SU-DHL-6 (cell line): ENCODE data around the gene MAML2.

Source experiments
- H2AFZ ChIP-seq: fragments of 200-600 bp; sonication (generic); 2 replicates; pipeline ENCODE4 v1.6.1; 2014; ENCODE audit warnings: low read depth, mild to moderate bottlenecking, moderate library complexity, mixed read lengths, antibody characterized with exemption, low read length; ENCODE audit not compliant: severe bottlenecking
- H3F3A ChIP-seq: fragments of 200-600 bp; shearing (Covaris generic); 2 replicates; pipeline ENCODE4 v1.6.0; 2016; ENCODE audit warnings: antibody characterized with exemption, mild to moderate bottlenecking; ENCODE audit not compliant: insufficient read depth
- H3K27ac ChIP-seq: fragments of 200-600 bp; sonication (generic); 2 replicates; pipeline ENCODE4 v1.5.1; 2016; ENCODE audit warnings: low read depth, mild to moderate bottlenecking, low read length, moderate library complexity, mixed read lengths
- H3K27me3 ChIP-seq: fragments of 200-600 bp; sonication (generic), shearing (Covaris generic); 2 replicates; pipeline ENCODE4 v1.6.0; 2014; ENCODE audit warnings: mild to moderate bottlenecking, low read length
- H3K36me3 ChIP-seq: fragments of 200-600 bp; sonication (generic); 2 replicates; pipeline ENCODE4 v1.6.1; 2014; ENCODE audit warnings: mild to moderate bottlenecking, low read length, mixed read lengths
- H3K4me2 ChIP-seq: fragments of 300-600, 200-600 bp; shearing (Covaris generic), sonication (generic); 2 replicates; pipeline ENCODE4 v1.6.0; 2014; ENCODE audit warnings: low read length, low read depth, mild to moderate bottlenecking; ENCODE audit not compliant: poor library complexity, severe bottlenecking
- H3K4me3 ChIP-seq: fragments of 200-600 bp; sonication (generic); 2 replicates; pipeline ENCODE4 v1.5.1; 2014; ENCODE audit warnings: antibody characterized with exemption, low read length, mild to moderate bottlenecking, mixed read lengths; ENCODE audit not compliant: insufficient read depth, poor library complexity, severe bottlenecking
- H3K79me2 ChIP-seq: fragments of 200-600 bp; sonication (generic); 2 replicates; pipeline ENCODE4 v1.6.1; 2014; ENCODE audit warnings: mild to moderate bottlenecking, low read length, moderate library complexity; ENCODE audit not compliant: insufficient read depth
- H3K9ac ChIP-seq: fragments of 200-600 bp; sonication (generic); 2 replicates; pipeline ENCODE4 v1.7.0; 2014; ENCODE audit warnings: mild to moderate bottlenecking, low read length
- H3K9me2 ChIP-seq: fragments of 200-600 bp; sonication (generic); replicated peaks from 2 replicates; pipeline ENCODE4 v1.6.1; 2014; ENCODE audit warnings: low read length; ENCODE audit not compliant: insufficient read depth
- H3K9me3 ChIP-seq: fragments of 200-600 bp; sonication (generic); 2 replicates; pipeline ENCODE4 v1.6.1; 2014; ENCODE audit warnings: low read length, mixed read lengths; ENCODE audit not compliant: insufficient read depth
- H4K20me1 ChIP-seq: fragments of 200-600 bp; sonication (generic); 2 replicates; pipeline ENCODE4 v1.6.1; 2014; ENCODE audit warnings: low read depth, mild to moderate bottlenecking, antibody characterized with exemption, low read length, moderate library complexity, mixed read lengths
- EZH2phosphoT487 ChIP-seq: fragments of 200-600 bp; sonication (generic), shearing (Covaris generic); conservative IDR thresholded peaks from 2 replicates; pipeline ENCODE4 v1.6.1; 2018; ENCODE audit warnings: mild to moderate bottlenecking, antibody characterized with exemption, low read length, moderate library complexity, mixed read lengths
- TF ChIP-seq, protein P1 (sequence below): fragments of 200-600 bp; sonication (generic); IDR thresholded peaks from one replicate; pipeline ENCODE4 v1.5.1; 2017; ENCODE audit warnings: antibody characterized with exemption, mild to moderate bottlenecking, low read length, moderate library complexity; ENCODE audit not compliant: insufficient read depth, poor library complexity, severe bottlenecking

Gene MAML2

DNA sequence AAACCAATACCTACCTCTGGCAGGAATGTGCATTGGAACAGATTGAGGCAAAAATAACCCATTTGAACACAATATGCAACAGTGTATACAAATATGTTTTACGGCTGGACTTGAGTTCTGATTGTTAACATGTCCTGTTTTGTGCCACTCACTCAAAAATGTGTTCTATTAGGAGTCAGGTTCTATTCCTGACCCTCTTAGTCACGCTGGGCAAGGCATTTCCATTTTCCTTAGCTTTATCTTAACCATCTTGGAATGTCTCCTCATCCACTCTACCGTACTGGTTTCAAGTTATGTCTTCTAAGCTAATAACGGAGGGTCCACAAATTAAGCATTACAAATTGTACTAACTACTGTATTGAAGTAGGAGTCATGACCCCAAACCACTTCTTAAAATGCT is 78.6 kb downstream of the MAML2 start:
- Histone ChIP-seq H3K79me2 (no peaks in the 10 kb centered on the region), H3F3A (no peaks in the 10 kb centered on the region), H3K27ac (no peak overlapping the region)

GRCh38 chr11:96263238-96263763 is 79.7 kb downstream of the MAML2 start:
- Histone ChIP-seq H3K9me3 (no peaks in the 10 kb centered on the region), H3K27me3 (no peaks in the 10 kb centered on the region), H3K79me2 (no peaks in the 10 kb centered on the region), H3K9me2 (no peaks in the 10 kb centered on the region), H2AFZ (no peak overlapping the region), H3K9ac (no peak overlapping the region), H3F3A (peaks cover 4% of the 10 kb centered on the region; the same call in 1 of the 2 replicates), H4K20me1 (no peaks in the 10 kb centered on the region), H3K36me3 (no peaks in the 10 kb centered on the region), H3K4me3 (no peak overlapping the region), H3K4me2 (no peak overlapping the region), H3K27ac (no peak overlapping the region)
- TF ChIP-seq, protein P1, sequence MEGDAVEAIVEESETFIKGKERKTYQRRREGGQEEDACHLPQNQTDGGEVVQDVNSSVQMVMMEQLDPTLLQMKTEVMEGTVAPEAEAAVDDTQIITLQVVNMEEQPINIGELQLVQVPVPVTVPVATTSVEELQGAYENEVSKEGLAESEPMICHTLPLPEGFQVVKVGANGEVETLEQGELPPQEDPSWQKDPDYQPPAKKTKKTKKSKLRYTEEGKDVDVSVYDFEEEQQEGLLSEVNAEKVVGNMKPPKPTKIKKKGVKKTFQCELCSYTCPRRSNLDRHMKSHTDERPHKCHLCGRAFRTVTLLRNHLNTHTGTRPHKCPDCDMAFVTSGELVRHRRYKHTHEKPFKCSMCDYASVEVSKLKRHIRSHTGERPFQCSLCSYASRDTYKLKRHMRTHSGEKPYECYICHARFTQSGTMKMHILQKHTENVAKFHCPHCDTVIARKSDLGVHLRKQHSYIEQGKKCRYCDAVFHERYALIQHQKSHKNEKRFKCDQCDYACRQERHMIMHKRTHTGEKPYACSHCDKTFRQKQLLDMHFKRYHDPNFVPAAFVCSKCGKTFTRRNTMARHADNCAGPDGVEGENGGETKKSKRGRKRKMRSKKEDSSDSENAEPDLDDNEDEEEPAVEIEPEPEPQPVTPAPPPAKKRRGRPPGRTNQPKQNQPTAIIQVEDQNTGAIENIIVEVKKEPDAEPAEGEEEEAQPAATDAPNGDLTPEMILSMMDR = no peak
- TF ChIP-seq EZH2phosphoT487 = no peak

More for the DNA sequence above, 78.6 kb downstream of the MAML2 start:
- Histone ChIP-seq H3K4me3 (no peak overlapping the region), H3K9me2 (no peaks in the 10 kb centered on the region), H4K20me1 (no peaks in the 10 kb centered on the region), H3K9ac (no peak overlapping the region), H2AFZ (no peak overlapping the region), H3K36me3 (no peaks in the 10 kb centered on the region), H3K9me3 (no peaks in the 10 kb centered on the region), H3K27me3 (no peaks in the 10 kb centered on the region), H3K4me2 (no peak overlapping the region)
- no peak for TF ChIP-seq EZH2phosphoT487
- TF ChIP-seq, protein P1 = no peak

GRCh38 chr11:96260532-96260931 is 82.5 kb downstream of the MAML2 start:
- H3K4me3 ChIP-seq = no peak overlapping the region

More at GRCh38 chr11:96260532-96260931, 82.5 kb downstream of the MAML2 start:
- no peaks in the 10 kb centered on the region for H3K27me3 ChIP-seq
- no peaks in the 10 kb centered on the region for H3K9me2 ChIP-seq
- H3K9me3 ChIP-seq = no peaks in the 10 kb centered on the region
- H3K79me2 ChIP-seq = no peaks in the 10 kb centered on the region
- H4K20me1 ChIP-seq = no peaks in the 10 kb centered on the region
- no peak overlapping the region for H3K9ac ChIP-seq
- no peaks in the 10 kb centered on the region for H3K36me3 ChIP-seq
- TF ChIP-seq, protein P1 = no peak
- peaks cover 4% of the 10 kb centered on the region; the same call in 1 of the 2 replicates for H3F3A ChIP-seq
- H3K4me2 ChIP-seq = no peak overlapping the region
- H2AFZ ChIP-seq = no peak overlapping the region
- H3K27ac ChIP-seq = no peak overlapping the region
